Activated T-cell treated with anti-CD3 and anti-CD28 coated beads for 1 hour (primary cell): Measurements from ENCODE around the gene DNPH1.

Experiments used
- DNase-seq: peaks from one replicate; pipeline ENCODE4 v3.0.0-alpha.2; 2020; ENCODE audit warnings: low read depth

DNPH1 gene

DNA sequence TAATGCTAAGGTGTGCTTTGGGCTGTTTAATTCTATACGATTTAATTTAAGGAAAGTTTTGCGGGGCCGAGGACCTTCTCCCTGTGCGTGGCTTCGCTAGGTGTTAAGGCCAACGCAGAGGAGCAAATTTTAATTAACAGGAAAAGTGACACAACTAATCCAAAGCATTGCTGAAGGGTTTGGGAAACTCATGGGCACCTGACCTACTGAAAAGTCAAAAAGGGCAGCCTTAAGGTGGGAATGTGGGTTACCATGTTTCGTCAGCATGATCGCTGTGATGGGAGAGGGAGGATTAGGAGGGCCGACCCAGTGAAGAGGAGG is 47.7 kb downstream of the DNPH1 start:
- DNase-seq, result no peak

DNA sequence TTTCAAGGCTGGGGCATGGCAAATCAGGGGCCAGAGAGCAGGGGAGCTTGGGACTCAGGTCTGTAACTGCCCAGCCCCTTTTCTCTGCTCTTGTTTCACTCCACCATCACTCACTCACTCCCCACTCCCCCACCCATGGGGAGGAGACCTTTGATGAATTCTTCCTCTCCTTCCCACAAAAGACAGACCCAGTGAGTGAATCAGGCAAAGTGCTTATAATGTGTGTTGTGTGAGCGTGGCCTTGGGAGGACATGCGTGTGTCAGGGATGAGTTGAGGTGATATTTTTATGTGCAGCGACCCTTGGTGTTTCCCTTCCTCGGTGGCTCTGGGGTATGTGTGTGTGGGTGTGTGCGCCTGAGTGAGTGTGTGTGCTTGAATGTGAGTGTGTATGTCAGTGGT is 48.3 kb downstream of the DNPH1 start:
- no peak for DNase-seq

DNA sequence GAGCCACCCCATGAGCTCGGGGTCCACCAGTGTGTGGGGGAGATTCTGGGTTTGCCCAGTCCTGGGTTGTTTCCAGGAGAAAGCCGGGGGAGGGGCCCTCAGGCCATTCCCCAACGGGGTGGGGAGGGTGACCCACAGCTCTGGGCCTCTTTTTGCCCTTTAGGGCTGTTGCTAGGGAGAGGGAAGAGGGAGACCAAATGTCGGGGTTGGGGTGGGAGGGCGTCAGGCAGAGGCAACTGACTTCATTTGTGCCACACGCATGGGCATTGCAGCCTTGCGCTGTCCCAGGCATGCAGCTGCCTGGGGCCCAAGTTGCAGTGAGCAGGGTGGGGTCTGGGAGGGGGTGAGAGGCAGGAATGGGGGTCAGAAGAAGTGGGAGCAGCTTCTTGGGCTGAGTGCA is 49.2 kb downstream of the DNPH1 start:
- no peak for DNase-seq

DNA sequence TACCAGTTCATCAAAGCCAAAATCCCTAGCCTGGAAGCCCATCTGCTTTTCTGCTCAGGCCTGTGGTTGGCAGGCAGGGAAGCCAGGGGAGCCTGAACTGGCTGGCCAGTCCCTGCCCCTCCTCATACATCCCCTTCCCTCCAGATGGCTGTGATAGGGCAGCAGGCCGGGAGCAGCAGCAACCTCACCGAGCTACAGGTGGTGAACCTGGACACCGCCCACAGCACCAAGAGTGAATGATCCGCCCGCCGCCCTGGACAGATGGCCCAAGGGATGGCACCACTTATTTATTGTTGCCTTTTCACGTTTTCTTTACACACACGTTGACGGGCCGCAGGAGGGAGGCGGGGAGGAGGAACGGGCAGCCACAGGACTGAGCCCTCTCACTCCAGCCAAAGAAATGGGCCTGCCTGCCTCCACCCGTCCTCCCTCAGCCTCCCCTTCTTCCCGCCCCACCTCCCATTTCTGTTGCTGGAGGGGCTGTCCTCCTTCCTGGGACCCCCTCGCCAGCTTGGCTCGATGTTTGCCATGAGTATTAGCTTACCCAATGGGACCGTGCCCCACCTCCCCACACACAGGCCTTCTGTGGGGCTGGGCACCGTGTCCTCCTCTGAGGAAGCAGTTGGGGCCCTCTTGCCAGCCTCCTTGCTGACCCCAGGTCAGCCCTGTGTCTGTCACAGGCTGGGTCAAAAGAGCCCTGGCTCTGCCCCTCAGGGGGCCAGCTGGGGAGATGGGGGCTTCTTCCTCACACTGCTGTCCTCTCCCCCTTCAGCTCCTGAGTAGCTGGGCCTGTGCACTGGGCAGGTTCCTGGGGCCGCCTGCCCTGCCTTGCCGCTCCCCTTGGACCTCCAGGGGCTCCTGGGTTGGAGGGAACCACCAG is 50.1 kb downstream of the DNPH1 start:
- DNase-seq, result no peak

DNA sequence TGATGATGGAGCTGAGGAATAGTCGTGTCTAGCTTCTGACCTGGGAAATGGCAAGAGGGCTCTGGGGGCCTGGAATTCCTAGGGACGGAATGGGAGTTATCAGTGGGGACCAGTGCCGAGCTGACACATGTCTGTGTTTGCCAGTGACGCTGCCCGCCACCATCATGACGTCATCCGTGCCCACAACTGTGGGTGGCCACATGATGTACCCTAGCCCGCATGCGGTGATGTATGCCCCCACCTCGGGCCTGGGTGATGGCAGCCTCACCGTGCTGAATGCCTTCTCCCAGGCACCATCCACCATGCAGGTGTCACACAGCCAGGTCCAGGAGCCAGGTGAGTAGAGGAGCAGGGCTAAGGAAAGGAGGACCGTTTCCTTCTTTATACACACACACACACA is 51.1 kb downstream of the DNPH1 start:
- no peak for DNase-seq

DNA sequence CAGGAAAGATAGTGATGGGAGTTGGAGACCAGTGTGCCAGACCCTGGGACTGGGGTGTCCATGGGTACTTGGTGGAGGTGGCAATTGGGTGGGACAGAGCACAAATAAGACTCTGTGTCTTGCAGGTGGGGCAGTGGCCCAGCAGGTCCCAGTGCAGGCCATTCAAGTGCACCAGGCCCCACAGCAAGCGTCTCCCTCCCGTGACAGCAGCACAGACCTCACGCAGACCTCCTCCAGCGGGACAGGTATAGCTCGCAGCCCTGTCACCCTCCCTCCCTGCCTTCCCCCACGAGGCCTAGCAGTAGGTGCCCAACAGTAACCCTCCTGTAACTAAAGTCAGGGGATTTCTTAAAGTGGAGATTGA is 52.9 kb downstream of the DNPH1 start:
- no peak for DNase-seq

DNA sequence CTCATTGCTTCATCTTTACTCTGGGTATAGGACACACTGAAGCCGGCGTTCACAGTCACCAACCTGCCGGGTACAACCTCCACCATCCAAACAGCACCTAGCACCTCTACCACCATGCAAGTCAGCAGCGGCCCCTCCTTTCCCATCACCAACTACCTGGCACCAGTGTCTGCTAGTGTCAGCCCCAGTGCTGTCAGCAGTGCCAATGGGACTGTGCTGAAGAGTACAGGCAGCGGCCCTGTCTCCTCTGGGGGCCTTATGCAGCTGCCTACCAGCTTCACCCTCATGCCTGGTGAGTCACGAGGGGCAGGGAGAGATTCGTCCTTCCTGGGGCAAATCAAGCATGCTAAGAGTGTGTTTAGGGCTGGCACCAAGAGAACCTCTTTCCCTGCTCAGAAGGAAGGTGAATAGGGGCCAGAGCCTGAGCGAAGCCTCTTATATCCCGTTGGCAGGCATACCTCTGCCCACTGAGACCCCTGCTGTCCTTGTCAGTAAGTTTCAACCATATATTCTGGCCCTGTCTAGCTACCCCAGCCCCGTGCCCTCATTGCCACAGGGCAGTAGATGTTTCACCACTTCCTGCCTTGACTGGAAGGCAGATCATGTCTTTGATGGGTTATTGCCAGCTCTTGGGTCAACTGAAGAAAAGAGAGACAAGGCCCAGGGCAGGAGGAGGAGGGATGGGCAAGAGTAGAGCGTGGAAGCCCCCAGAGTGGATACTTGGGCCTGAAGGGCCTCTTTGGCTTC is 53.4 kb downstream of the DNPH1 start:
- no peak for DNase-seq
